Left ventricle myocardium superior (tissue), 1 donor: ENCODE results near the gene PLXNA4. TPM values are rescaled to one million over a fixed set of nuclear protein-coding genes. Genes with fewer than 3 reads are reported as not detected.

Experiments used
- ATAC-seq: fragments of 200-7000 bp; cut with Tn5 transposase; one replicate; pipeline ENCODE4 v1.9.1; 2020; ENCODE audit warnings: mild to moderate bottlenecking, moderate library complexity
- DNase-seq: peaks from one replicate; pipeline ENCODE4 v3.0.0-alpha.2; 2020
- intact Hi-C: fragments of 100-400 bp; cut with micrococcal nuclease; formaldehyde crosslinking; loops from one replicate; pipeline ENCODE4 v1.11.0; 2022
- total RNA-seq: library from RNA; stranded (reverse); fragmentation: NEBNext Ultra II Directional; extraction: Animal tissue kit (Norgen Biotek cat#: 25700); gene quantifications from one replicate; pipeline ENCODE4 v1.2.1, GENCODE V29; 2021
- donor health status: DM: no; HTN: yes; CAD: no; lungs with severe emphysema.

The PLXNA4 gene
- total RNA-seq, 1 donor from 2014 or later = 19.2 TPM

DNA sequence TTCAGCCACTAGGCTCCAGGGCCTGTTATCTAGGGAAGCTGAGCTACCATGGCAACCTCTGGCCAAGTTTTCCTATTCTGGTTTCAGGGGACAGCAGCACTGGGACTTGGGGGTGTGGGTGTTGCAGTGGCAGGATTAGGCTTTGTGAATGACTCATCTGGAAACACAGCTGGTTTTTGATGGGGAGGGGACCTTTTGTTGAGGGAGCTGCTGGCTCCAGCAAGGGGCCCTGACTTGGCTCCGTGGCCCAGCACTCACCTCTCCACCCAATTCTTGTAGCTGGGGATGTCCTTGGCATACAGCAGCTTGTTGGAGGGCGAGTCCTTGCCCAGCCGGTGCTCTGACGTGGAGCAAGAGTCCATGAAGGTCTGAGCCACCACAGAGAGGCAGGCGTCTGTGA, 435.9 kb downstream of the PLXNA4 start:
- no peak for DNase-seq
- peak; percentile 58 for ATAC-seq
- intact Hi-C loops = no loop called here

DNA sequence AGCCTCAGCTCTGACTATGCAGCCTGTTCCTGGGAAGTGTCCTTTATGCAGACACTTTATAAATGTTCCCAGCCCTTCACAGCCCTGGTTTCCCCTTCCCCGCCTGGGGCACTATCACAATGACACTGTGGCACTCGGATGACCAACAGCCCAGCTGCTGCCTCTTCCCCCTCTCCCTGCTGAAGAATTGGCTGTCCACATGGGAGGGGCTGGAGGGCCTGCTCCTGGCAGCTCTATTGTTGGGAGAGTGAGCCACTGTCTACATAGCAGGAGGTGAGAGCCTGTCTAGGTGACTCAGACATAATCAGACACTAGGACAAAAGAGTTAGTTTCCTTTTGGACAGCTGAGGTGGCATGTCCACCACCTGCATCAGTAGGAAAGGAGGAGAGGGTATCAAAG, 437.5 kb downstream of the PLXNA4 start:
- intact Hi-C loops = no loop called here
- ATAC-seq (no peak), DNase-seq (no peak)

DNA sequence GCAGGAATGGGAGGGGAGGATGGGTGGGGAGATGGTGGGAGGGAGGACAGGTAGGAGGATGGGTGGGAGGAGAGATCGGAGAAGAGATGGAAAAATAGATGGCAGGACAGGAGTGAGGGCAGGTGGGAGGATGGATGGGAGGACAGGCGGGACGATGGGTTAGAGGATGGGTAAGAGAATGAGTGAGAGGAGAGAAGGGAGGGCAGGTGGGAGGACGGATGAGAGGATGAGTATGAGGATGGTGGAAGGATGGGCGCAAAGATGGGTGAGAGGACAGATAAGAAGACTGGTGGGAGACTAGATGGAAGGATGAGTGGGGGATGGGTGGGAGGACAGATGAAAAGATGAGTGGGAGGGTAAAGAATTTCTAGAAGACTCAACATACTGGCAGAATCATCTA, 438.6 kb downstream of the PLXNA4 start:
- ATAC-seq (no peak), DNase-seq (no peak)
- intact Hi-C loops = no loop called here

DNA sequence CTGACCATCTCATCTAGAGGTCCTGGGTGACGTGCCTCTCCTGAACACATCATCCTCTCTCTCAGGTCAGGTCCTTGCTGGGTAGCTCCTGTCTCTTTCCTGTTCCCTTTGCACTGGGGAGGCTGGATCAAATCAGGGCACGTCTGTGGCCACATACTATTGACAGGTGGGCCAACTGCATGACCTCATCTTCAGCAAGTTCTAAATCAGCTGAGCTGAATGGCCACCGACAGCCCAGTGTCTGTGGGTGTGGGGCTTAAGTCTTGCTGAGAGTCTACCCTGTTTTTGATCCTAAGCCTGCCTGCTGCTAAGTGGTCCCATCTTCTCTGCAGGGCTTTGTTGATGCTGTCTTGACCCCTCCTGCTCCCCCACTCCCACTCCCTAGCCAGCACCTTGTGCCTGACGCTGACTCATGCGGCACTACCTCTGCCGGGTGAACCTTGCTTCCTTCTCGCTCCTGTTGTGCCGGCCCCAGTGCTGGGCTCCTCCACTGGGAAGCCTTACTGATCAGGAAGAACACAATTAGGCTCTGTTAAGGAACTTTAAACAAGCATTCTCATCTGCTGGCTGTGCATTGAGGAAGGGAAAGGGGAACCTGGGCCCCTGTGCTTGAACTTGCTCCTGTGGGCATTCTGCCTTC, 440.4 kb downstream of the PLXNA4 start:
- intact Hi-C loops = no loop called here
- ATAC-seq = no peak

DNA sequence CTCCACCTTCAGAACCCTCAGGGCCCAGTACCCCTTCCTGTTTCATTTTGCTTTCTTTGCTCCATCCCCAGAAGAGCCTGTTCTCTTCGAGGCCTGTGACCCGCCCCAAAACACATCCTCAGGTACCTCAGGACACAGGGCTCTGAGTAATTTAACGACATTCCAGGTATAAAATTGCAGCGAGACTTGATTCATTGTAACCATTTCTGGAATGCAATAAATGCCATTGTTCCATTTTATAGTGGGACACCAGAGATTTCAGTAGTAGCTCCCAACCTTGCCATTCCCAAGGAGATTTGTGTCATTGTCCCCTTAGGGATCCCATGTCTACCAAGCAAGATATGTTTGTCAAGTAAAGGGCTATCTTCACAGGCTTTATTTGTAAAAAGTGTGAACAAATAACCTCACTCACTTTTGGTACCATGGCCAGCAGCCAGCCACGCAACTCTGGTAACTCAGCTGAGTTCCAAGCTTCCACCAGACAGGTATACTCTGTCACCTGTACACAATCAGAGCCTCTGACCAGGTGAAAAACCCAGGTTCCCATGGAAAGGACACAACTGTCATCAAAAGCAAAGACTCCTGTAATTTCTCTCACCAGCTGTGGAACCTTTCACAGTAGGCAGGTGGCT, 441.3 kb downstream of the PLXNA4 start:
- ATAC-seq (no peak), DNase-seq (no peak)
- intact Hi-C loops = no loop called here

More for the DNA sequence above, 440.4 kb downstream of the PLXNA4 start:
- DNase-seq = no peak

DNA sequence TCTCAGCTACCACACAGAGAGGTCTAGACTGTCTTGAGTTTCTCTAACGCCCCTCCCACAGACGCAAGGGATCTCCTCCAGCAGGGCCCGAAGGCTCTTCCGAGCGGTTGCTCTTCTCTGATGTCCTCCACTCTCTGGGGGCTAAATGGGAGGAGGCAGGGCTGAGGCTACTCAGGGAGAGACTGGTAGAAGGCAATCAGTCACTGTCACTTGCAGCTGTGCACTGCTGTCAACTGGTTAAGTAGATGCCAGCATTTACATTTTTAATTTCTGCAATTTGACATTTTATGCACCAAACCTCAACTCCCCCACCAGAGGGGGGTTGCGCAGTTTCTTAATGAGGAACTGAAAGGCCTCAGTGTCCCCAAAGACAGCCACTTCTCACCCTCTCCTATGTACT, 442.8 kb downstream of the PLXNA4 start:
- DNase-seq (no peak), ATAC-seq (no peak)
- intact Hi-C loops = no loop called here

DNA sequence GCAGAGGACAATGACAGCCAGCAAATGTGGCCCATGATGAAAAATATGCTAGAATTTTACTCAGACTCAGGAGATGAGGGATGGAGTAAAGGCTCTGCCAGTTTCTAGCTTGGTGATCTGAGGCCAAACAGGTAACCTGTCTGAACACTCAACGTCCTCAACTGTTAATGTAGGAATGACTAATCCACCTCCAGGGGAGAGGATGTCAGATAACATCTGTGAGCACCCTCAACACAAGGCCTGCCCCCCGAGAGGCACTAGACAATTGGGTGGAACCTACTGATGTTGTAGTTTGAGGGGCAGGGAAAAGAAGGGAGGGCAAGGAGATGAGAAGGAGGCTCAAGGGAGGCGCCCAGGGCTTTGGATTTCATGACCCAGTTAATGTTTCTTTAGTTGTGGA, 445.1 kb downstream of the PLXNA4 start:
- DNase-seq (no peak), ATAC-seq (no peak)
- intact Hi-C loops = no loop called here

DNA sequence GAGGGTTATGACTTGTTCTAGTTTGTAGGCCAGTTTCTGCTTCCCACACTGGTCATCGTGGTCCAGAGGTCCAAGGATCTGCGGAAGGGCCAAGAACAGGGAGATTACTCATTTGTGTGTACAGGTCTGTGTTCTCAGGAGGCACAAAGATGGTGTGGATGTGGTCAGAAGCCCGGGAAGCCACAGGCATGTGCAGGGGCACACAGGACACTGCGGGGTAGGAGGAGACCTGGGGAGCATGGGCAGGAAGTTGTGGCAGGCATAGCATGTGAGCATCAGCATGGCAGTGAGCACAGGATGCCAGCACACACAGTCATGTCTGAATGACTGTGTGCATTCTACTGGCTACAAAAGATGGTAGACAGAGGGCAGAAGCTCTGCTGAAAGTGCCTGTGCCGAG, 445.8 kb downstream of the PLXNA4 start:
- no peak for DNase-seq
- no peak for ATAC-seq
- intact Hi-C loops = no loop called here

DNA sequence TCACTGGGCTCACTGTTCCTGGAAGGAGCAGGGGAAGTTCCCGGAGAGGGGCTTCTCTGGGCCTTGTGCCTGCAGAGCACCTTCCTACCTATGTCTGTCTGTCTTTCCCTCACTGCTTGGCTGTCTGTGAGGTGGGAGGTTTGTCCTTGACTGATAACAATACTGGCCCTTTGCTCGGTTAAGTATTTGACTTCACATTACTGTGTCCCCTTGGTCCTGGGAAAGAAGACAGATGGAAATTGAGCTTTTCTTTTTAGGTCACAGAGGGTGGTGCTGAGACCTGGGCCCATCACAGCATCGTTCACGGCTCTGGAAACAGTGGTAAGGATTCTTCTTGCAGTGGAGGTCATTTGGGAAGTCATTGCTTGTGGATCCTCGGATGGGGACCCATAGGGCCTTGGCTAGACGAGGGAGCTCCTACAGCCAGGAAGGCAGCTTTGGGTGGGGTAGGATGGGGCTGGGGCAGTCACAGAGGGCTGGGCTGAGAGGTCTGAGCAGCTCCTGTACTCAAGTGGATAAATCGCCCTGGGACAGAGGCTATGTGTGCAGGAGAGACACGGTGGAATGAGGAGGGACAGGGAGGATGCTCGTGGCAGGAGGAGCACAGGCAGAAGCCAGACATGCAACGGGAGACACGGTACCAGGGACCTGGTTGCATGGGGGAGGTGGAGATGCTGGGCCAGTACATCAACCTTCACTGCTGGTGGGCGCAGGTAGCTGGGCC, 450.2 kb downstream of the PLXNA4 start:
- no peak for ATAC-seq
- intact Hi-C loops = no loop called here
- no peak for DNase-seq

DNA sequence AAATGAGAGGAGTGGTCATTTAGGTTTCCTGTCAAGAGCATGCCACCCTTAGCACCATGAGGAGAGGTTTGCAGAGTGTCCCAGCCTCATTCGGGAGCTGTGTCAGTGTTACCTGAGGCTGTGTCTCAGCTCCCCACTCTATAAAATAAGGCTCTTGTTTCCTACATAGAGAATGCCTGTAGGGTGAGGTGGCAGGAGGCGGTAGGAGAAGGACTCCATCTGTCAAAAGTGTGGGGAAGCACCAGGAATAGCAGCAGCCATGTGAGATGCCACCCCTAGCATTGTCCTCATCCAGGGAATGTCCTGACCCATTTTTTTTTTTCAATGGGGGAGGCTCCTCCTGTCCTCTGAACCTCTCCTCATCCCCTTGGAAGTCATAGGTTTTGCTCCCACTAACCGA, 451.2 kb downstream of the PLXNA4 start:
- ATAC-seq = no peak
- intact Hi-C loops = no loop called here
- DNase-seq = no peak

DNA sequence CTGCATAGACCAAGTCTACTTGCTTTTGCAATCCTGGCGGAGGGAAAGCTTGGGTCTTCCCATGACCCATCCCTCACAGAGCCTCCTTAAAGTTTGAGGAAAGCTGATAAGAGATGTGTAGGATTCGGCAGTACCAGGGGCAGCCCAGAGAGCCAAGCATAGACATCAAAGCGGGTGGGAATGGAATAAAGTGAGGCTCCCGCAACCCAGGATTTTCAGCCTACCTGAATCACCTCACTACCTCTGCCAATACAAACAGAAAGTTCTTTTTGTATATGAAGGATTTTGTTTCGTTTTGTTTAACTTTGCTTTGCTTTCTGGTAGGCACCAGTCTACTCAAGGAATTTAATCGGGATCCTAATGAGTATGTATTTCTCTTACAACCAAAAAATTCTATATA, 451.7 kb downstream of the PLXNA4 start:
- no peak for ATAC-seq
- DNase-seq = no peak
- intact Hi-C loops = no loop called here

DNA sequence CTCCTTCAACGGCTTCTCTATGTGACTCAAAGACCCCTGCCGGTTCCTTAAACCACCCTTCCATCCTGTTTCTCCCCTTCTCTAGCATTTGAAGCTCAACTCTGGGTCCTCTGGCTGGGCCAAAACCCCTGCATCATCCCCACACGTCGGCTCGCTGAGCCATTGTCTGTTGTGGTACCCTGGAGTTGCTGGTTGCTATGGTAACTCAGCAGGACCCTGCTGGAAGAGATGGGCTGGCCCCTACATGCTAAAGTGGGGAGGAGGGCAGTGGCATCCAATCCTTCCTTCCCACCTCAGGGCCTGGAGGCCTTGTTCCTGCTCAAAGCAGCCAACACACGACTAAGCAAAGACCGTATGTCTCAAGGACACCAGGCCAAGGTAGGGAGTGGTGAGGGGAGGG, 452.5 kb downstream of the PLXNA4 start:
- no peak for ATAC-seq
- intact Hi-C loops = no loop called here
- DNase-seq = no peak

DNA sequence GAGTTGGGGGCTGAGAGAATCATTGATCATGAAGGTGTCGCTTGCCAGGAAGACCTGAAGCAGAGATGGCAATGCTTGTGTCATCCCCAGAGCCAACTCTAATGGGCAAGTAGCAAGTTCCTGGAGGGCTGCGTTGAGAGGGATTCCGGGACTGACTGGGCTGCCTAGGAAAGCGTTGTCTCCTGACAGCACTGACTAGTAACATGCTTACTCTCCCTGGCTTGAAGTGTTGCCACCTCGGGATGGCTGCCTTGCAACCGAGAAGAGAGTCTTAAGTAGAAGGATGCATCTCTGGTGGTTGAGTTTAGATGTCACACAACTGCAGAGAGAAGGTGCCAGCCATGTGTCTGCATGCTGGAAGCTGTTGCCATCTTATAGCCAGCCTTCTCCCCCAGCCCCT, 453.4 kb downstream of the PLXNA4 start:
- intact Hi-C loops = no loop called here
- DNase-seq (no peak), ATAC-seq (no peak)

DNA sequence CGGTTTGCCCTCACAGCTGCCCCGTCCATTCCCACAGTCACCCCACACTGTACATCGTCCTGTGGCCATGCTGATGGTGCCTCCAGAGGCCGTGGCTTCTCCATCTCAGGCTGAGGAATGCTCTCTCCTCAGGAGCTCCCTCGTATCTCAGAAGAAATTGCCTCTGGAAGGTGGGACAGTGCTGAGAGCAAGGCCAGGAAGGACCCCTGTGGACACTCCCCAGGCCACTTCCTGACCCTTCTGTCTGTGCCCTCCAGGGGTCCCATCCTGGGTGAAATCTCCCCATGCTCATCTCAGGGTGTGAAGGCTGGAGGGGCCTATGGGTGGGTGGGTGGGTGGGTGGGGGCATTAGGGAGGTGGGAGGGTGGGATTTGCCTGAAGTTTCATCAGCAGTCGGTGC, 454.3 kb downstream of the PLXNA4 start:
- ATAC-seq (no peak), DNase-seq (no peak)
- intact Hi-C loops = no loop called here

DNA sequence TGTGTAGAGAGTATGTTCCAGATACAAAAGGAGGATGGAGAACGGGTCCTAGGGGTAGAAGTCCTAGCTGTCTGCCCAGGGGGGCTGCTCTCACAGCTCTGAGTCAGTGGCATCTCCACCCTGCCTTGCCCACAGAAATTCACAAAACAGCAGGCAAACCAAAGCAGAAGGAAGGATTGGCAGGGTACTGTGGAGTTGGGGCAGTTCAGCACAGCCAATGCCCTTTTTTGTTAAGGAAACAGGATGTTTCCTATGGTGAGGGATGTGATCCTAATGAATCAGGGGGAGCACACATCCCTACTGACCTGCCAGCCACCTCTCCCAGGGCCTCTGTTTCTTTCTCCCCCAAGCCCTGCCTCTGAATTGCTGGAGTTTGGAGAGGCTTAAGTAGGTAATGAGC, 457.6 kb downstream of the PLXNA4 start:
- ATAC-seq (no peak), DNase-seq (no peak)
- intact Hi-C loops = no loop called here

DNA sequence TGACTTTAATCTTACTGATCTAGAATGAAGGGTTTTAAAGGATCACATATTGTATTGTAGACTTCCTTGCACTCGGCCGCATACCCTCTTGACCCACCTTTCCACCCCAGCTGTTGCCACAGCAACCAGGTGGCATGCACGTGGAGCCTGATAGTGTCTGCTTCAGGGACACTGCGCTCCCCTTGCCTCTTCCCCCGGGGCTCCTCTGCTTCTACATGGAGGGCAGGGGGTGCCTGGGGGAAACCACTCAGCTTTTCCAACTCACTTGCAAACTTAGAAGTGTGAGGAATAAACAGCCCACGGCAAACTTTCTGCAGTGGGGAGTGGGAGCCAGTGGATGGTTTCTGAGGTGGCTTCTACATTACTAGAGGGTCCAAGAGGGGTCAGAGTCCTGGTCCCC, 458.6 kb downstream of the PLXNA4 start:
- ATAC-seq (no peak), DNase-seq (no peak)
- intact Hi-C loops = no loop called here

DNA sequence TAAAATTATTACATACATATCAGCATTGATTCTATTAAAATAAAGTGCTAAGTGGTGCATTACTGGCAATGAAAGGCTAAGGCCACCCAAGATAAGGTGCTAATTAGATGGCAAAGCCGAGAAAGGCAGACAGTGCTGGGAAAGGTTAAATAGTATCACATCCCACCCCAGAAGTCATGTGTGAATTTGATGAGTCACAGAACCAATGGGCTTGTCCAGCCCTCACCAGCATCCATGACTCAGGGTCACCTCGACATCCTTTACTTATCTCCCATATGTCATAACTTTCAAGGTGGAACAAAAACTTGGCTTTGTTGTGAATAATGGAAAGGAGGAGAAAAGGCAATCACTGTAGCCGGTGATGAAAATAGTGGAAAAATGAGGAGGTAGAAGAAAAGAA, 459.1 kb downstream of the PLXNA4 start:
- intact Hi-C loops = no loop called here
- DNase-seq (no peak), ATAC-seq (no peak)

DNA sequence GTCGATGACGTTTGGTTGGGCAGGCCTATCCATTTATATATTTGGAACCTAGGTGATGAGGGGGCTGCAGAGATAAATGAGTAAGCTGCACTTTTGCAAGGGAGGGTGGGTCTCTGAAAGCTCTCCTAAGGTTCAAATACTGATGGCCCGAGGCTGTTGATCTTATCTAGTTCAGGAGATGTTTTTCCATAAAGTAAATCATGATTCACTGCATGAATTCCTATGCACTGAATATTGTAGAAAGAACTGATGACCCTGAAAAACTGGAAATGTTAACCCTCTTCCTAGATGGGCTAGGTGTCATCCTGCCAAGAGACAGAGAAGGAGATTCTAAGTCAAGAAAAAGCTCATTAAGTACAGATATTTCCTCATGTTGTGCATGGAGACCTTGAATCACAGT, 459.9 kb downstream of the PLXNA4 start:
- intact Hi-C loops = no loop called here
- ATAC-seq (no peak), DNase-seq (no peak)

DNA sequence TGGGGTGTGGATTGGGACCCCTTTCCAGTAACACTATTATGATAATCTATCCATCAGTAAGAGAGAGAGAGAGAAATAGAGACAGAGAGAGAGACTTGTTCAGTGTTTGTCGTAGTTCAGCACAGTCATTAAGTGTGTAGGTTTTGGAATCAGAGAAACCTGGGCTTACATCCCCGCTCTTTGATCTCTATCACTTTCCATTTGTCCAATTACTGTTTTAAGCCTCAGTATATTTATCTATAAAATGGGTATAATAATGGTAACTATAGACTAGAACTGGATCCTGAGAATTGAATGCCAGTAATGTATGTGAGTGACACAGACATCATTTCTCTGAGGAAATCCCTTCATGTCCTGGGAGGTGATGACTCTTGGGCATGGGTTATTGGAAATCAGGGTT, 460.5 kb downstream of the PLXNA4 start:
- intact Hi-C loops = no loop called here
- ATAC-seq = no peak

DNA sequence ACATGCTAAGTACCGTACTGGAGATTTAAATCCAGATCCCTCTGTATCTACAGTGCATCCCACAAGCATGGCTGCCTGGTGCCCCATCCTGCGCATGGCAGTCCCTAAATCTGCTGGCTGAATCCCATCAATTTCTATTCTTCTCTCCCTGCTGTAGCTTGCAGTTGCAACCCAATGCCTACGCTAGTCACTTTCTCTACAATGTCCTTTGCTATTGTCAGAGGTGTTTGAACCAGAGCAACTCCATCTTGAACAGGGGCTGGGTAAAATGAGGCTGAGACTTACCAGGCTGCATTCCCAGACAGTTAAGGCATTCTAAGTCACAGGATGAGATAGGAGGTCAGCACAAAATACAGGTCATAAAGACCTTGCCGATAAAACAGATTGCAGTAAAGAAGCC, 461.2 kb downstream of the PLXNA4 start:
- intact Hi-C loops = no loop called here
- DNase-seq (no peak), ATAC-seq (no peak)

More for the DNA sequence above, 460.5 kb downstream of the PLXNA4 start:
- DNase-seq = no peak

DNA sequence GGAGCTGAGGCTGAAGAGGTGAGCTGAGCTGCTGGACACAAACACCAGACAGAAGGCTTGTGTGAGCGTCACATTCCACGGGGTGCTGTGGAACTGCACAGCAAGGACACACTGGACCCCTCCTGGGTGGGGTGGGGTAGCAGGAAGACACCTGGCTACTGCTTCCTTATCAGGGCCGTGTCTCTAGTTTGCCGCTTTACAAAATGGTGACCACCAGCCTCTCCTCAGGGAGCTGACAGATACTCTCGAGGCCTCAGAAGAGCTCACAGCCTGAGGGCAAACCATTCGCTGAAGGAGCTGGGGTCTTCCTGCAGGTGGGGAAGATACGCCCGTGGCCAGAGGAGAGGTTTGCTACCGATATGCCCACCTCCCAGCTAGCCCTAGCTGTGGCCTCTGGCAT, 461.9 kb downstream of the PLXNA4 start:
- DNase-seq (no peak), ATAC-seq (no peak)

More for the DNA sequence above, 461.9 kb downstream of the PLXNA4 start:
- intact Hi-C loops = no loop called here
